Prostate gland (tissue), 2 donors: ENCODE measurements around the gene PLXNC1. TPM values are rescaled to one million over a fixed set of nuclear protein-coding genes. Genes with fewer than 3 reads are reported as not detected.

Experiments
- DNase-seq: peaks from one replicate; pipeline ENCODE4 v3.0.0-alpha.2; 2019; ENCODE audit warnings: low spot score
- H3K27ac ChIP-seq, 2 donors: fragments of 200-600 bp; sonication (generic); 2 replicates each; pipeline ENCODE4 v1.5.1; 2017 to 2019
- H3K27me3 ChIP-seq: fragments of 200-600 bp; sonication (generic); replicated peaks from 2 replicates; pipeline ENCODE4 v1.5.1; 2019; ENCODE audit not compliant: insufficient read depth
- H3K36me3 ChIP-seq, 2 donors: fragments of 200-600 bp; sonication (generic); 1 replicate in 1 of 2; 2 replicates in 1 of 2; pipeline versions ENCODE4 v1.5.1 to v1.8.1; 2017 to 2019
- H3K4me1 ChIP-seq: fragments of 200-600 bp; sonication (generic); replicated peaks from 2 replicates; pipeline ENCODE4 v1.5.1; 2019
- H3K4me3 ChIP-seq, 2 donors: fragments of 200-600 bp; sonication (generic); 2 replicates each; pipeline ENCODE4 v1.5.1; 2017 to 2019
- H3K9me3 ChIP-seq: fragments of 200-600 bp; sonication (generic); 2 replicates; pipeline ENCODE4 v1.5.1; 2017
- CTCF ChIP-seq, 4 experiments: fragments of 200-600 bp in 2 of 4; fragments of 450-650 bp in 2 of 4; sonication (generic) in 2 of 4; IDR thresholded peaks; 1 replicate in 3 of 4; 2 replicates in 1 of 4; pipeline ENCODE4 v1.5.1; 2016 to 2019; ENCODE audit warnings: antibody characterized with exemption in 4 of 4, mild to moderate bottlenecking in 2 of 4, moderate library complexity in 2 of 4
- POLR2A ChIP-seq: fragments of 450-650 bp; IDR thresholded peaks from one replicate; pipeline ENCODE4 v1.6.1; 2016; ENCODE audit warnings: antibody characterized with exemption, mild to moderate bottlenecking
- POLR2AphosphoS5 ChIP-seq: sonication (generic); formaldehyde crosslinking; IDR thresholded peaks from one replicate; pipeline ENCODE4 v1.6.1; 2017; ENCODE audit warnings: antibody characterized with exemption
- WGBS: methylation state at CpG from one replicate; pipeline ENCODE4 v1.1.5; 2018; 5-methylcytosine and 5-hydroxymethylcytosine counted together
- intact Hi-C: fragments of 100-400 bp; cut with DNase I; formaldehyde crosslinking; loops from one replicate; pipeline ENCODE4 v1.14.2; 2022
- total RNA-seq, 2 donors: library from RNA; depleted of rRNA; stranded (reverse); fragments of >200 nt; gene quantifications; one replicate each; pipeline ENCODE4 v1.1.0, GENCODE V29; 2016

Gene PLXNC1
- total RNA-seq, 2 donors from 2014 or later: 2.7 to 118 TPM

GRCh38 chr12:94127239-94128131 is 20.9 kb upstream of the PLXNC1 start:
- 73% methylated on average over 12 of the region's 12 CpGs for WGBS
- TF ChIP-seq CTCF (IDR thresholded peaks at IDR 0.05): no peak
- TF ChIP-seq POLR2AphosphoS5: no peak
- TF ChIP-seq POLR2A: no peak

GRCh38 chr12:94128280-94128679 is 20.1 kb upstream of the PLXNC1 start:
- no peak for DNase-seq
- intact Hi-C loops: no loop called here
- H3K27me3 ChIP-seq: no peaks in the 10 kb centered on the region
- TF ChIP-seq CTCF (IDR thresholded peaks at IDR 0.05): no peak
- H3K36me3 ChIP-seq: no peaks in the 10 kb centered on the region
- WGBS: 58% methylated on average over 4 of the region's 4 CpGs
- no peak overlapping the region for H3K27ac ChIP-seq
- no peaks in the 10 kb centered on the region for H3K4me1 ChIP-seq
- H3K9me3 ChIP-seq: no peaks in the 10 kb centered on the region
- no peak overlapping the region for H3K4me3 ChIP-seq

More at GRCh38 chr12:94127239-94128131, 20.9 kb upstream of the PLXNC1 start:
- DNase-seq: no peak
- H3K36me3 ChIP-seq: no peaks in the 10 kb centered on the region
- H3K4me3 ChIP-seq: no peak overlapping the region
- no peaks in the 10 kb centered on the region for H3K4me1 ChIP-seq
- no peaks in the 10 kb centered on the region for H3K9me3 ChIP-seq
- no peak overlapping the region for H3K27ac ChIP-seq
- intact Hi-C loops: no loop called here
- H3K27me3 ChIP-seq: no peaks in the 10 kb centered on the region

GRCh38 chr12:94133964-94134795 is 14.2 kb upstream of the PLXNC1 start:
- DNase-seq: no peak
- Histone ChIP-seq H3K27me3 (no peaks in the 10 kb centered on the region), H3K4me3 (no peak overlapping the region), H3K36me3 (no peaks in the 10 kb centered on the region), H3K9me3 (no peaks in the 10 kb centered on the region), H3K4me1 (no peaks in the 10 kb centered on the region), H3K27ac (no peak overlapping the region)
- intact Hi-C loops: no loop called here
- TF ChIP-seq CTCF (IDR thresholded peaks at IDR 0.05): peak; percentile 49 to 85 (median 64)
- no peak for TF ChIP-seq POLR2A
- no peak for TF ChIP-seq POLR2AphosphoS5
- WGBS: 30% methylated on average over 6 of the region's 6 CpGs

- no peak for TF ChIP-seq POLR2A
- no peak for TF ChIP-seq CTCF (IDR thresholded peaks at IDR 0.05)
- TF ChIP-seq POLR2AphosphoS5: no peak
- Histone ChIP-seq H3K27ac (no peak overlapping the region), H3K4me1 (no peaks in the 10 kb centered on the region), H3K36me3 (no peaks in the 10 kb centered on the region), H3K9me3 (no peaks in the 10 kb centered on the region), H3K27me3 (no peaks in the 10 kb centered on the region), H3K4me3 (no peak overlapping the region)
- intact Hi-C loops: loop anchor here (5.0 kb wide), 1 partner anchor 296 kb away; no protein-coding TSS in a partner anchor
- DNase-seq: no peak
- 82% methylated on average over 1 of the region's 1 CpG for WGBS
Observed at GRCh38 chr12:94135896-94136295, 12.5 kb upstream of the PLXNC1 start.
